ENCODE measurements around the gene CALB2.

The CALB2 gene

DNA sequence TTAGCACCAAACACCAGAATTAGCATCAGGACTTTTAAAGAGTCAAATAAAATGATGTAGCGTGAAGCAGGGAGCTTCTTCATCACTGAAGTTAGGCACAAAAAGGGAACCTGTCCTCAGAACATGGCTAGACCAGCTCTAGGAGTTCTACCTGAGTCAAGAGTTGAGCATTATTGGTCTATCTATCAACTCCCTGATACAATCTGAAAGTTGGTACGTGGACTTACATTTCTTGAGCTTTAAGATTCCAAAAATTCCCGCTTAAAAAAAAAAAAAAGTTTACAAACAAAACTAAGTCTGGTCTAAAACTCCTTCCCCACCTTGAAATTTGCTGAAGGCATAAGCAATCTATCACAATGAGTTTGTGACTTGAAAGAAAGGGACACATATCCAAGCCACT is 71.1 kb downstream of the CALB2 start:
- no peak for DNase-seq

DNA sequence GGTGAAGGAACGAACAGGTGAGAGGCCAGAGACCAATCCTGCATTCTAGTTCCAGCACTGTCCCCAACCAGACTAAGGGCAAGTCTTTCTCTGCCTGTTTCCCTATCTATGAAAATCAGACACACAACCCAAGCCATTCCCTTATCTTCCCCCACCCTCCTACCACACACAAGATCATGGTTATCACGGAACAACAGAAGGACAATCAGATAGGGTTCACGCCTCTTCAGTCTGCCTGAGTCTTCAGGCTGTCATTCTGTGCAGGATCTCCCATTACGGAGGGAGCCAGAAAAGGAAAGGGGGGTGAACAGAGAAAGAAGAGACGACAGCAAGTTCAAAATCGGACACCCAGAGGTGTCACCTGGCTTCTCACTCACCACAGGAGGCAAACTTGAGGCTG is 72.2 kb downstream of the CALB2 start:
- no peak for DNase-seq

DNA sequence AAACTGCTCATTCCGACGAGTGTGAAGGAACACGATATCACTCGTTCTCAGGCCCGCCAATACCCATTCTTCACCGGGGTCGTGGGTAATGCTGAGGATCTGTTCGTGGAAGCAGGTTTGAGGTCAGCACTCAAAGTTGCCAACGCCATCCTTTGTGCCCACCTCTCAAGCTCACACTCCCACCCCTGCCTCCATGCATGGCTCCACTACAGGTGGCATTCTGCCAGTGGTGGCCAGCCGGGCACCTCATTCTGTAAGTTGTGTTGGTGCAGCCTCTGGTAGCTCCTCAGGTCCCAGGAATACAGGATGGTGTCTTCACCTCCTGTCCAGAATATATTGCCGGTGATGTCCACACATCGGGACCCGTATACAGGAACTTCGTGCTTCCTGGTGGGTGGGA is 72.7 kb downstream of the CALB2 start:
- no peak for DNase-seq

DNA sequence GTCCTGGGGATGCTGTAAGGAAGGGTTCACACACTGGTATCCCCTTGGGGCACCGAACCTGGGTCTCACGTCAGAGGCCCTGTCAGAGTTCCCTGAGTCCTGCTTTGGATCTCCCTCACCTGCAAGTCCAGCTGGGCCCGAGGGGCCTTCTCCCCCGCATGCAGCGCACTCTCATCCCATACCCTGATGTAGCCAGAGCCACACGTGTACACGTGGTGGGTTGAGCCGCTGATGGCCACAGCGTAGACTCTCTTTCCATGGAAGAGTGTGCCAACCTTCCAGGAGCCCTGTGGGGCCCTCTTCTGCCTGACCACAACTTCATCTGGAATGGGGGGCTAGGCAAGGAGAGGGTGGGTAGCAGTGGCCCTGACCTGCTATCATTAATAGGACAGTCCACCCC is 73.5 kb downstream of the CALB2 start:
- no peak for DNase-seq

DNA sequence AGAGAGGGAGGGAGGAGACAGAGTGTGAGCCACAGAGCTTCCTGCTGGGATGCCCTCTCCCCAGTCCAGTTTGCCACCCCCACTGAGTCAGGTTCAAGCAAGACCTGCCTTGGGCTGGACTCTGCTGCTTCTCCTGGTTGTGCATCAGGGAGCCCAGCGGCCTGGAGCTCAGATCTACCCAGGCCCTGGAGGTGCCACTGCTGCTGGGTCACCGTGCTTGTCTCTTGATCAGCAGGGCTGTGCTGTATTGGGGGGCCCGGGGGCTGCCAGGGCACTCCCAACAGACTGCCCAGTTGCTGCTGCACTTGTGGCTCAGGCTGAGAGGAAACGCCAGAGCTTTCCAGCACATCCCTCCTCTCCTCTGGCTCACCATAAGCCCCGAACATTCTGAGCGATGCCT is 74.4 kb downstream of the CALB2 start:
- DNase-seq, result no peak

DNA sequence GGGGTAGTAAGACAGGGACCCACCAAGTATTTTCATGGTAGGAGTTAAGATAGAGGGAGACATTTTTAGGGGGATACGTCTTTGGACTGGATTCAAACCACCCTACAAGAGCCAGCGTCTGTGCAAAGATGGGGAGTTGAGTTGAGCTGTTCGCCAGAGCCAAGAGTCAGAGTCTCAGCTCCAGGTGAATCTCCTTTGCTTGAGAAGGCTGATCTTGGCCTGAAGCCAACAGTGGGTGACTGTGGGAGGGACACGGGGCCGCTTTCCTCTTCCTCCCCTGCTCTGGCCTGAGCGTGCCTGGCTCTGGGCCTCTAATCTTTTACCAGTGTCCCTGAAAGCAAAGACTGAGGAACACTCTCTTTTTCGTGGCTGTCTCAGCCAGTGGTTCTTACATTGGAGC is 78.0 kb downstream of the CALB2 start:
- DNase-seq, result no peak

DNA sequence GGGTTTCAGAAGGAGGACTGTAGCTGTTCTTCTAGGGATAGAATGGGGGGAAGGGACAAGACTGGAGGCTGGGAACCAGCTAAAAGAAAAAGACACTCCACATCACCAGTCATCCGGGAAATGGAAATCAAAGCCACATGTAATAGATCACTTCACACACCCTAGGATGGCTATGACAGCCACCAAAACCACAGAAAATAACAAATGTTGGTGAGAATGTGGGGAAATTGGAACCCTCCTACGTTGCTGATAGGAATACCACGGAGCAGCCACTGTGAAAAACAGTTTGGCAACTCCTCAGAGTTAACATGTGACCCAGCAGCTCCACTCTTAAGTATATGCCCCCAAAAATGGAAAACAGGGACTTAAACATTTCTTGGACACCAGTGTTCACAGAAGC is 81.0 kb downstream of the CALB2 start:
- DNase-seq, result no peak

Data from eye (tissue), 1 donor.